CD4-positive, alpha-beta T cell (primary cell): ENCODE results near the gene RDH12. TPM values are rescaled to one million over a fixed set of nuclear protein-coding genes. Genes with fewer than 3 reads are reported as not detected.
"Not testable (repeated sequence)": the region's sequence is repeated elsewhere in the genome, so short reads cannot be mapped to it uniquely, and the experiment has no call there.

ENCODE experiments used
- ATAC-seq: fragments of 200-7000 bp; cut with Tn5 transposase; one replicate; pipeline ENCODE4 v1.10.0; 2022; ENCODE audit warnings: mild to moderate bottlenecking; ENCODE audit not compliant: poor library complexity
- CTCF ChIA-PET: fragments of 350-600 bp; sonication (Branson Sonifier 250); formaldehyde crosslinking; loops from one replicate; lab custom pipeline; 2021; ENCODE audit warnings: antibody characterized with exemption, inconsistent platforms; lab: Charles Lee
- POLR2A ChIA-PET: fragments of 350-600 bp; sonication (Branson Sonifier 250); formaldehyde crosslinking; loops from one replicate; lab custom pipeline; 2021; ENCODE audit warnings: antibody characterized with exemption, inconsistent platforms; lab: Charles Lee
- DNase-seq, 14 experiments: peaks; one replicate each; pipeline ENCODE4 v3.0.0-alpha.2; 2013 to 2020; ENCODE audit warnings: mixed read lengths in 2 of 14
- H3K27ac ChIP-seq, 2 donors: one replicate each; pipeline versions ENCODE4 v1.5.1 to v1.7.0; 2013; ENCODE audit warnings: low read length in 2 of 2, low read depth in 1 of 2, mild to moderate bottlenecking in 1 of 2
- H3K27me3 ChIP-seq, 2 experiments: 1 replicate in 1 of 2; 2 replicates in 1 of 2; pipeline versions ENCODE4 v1.6.1 to v1.7.0; 2013; ENCODE audit warnings: low read length in 2 of 2, control low read depth in 1 of 2, mild to moderate bottlenecking in 1 of 2, moderate library complexity in 1 of 2; ENCODE audit not compliant: insufficient read depth in 2 of 2, control insufficient read depth in 1 of 2
- H3K36me3 ChIP-seq: one replicate; pipeline ENCODE4 v1.6.1; 2013; ENCODE audit warnings: low read length, control low read depth; ENCODE audit not compliant: insufficient read depth
- H3K4me1 ChIP-seq: one replicate; pipeline ENCODE4 v1.6.1; 2013; ENCODE audit warnings: low read length, control low read depth; ENCODE audit not compliant: insufficient read depth
- H3K4me3 ChIP-seq: one replicate; pipeline ENCODE4 v1.5.1; 2013; ENCODE audit warnings: mild to moderate bottlenecking, low read length, moderate library complexity
- H3K9me3 ChIP-seq, 2 experiments: 1 replicate in 1 of 2; 2 replicates in 1 of 2; pipeline versions ENCODE4 v1.6.1 to v1.7.0; 2013; ENCODE audit warnings: low read length in 2 of 2, mild to moderate bottlenecking in 2 of 2, control low read depth in 1 of 2, moderate library complexity in 1 of 2; ENCODE audit not compliant: control insufficient read depth in 1 of 2, insufficient read depth in 1 of 2
- H3K27ac Mint-ChIP-seq: one replicate; pipeline ENCODE4 v1.8.0; 2020; ENCODE audit warnings: mixed read lengths
- H3K27me3 Mint-ChIP-seq: one replicate; pipeline ENCODE4 v1.8.0; 2021; ENCODE audit warnings: mixed read lengths
- H3K36me3 Mint-ChIP-seq: one replicate; pipeline ENCODE4 v1.8.0; 2021; ENCODE audit warnings: low read depth, mixed read lengths
- H3K4me1 Mint-ChIP-seq: one replicate; pipeline ENCODE4 v1.8.0; 2021; ENCODE audit warnings: low read depth, mixed read lengths
- H3K4me3 Mint-ChIP-seq: one replicate; pipeline ENCODE4 v1.8.0; 2020; ENCODE audit warnings: mild to moderate bottlenecking, mixed read lengths
- H3K9me3 Mint-ChIP-seq: one replicate; pipeline ENCODE4 v1.8.0; 2020; ENCODE audit warnings: mixed read lengths
- intact Hi-C, 2 experiments: fragments of 100-400 bp; cut with DNase I in 1 of 2; cut with micrococcal nuclease in 1 of 2; formaldehyde crosslinking; loops; one replicate each; pipeline versions ENCODE4 v1.15.1 to v1.9.0; 2023 to 2025; cut with DNase I, micrococcal nuclease
- total RNA-seq, 174 experiments: library from RNA in 2 of 174; stranded (reverse) in 2 of 174; gene quantifications; one replicate each; pipeline ENCODE4 v1.2.3 and lab custom pipeline; 2021 to 2026
- TF ChIP-seq, protein P1 (sequence below): fragments of 200-600 bp; IDR thresholded peaks from one replicate; pipeline ENCODE4 v1.8.0; 2022; ENCODE audit warnings: antibody characterized with exemption, mild to moderate bottlenecking

The RDH12 gene
- total RNA-seq, 2 experiments from 2014 or later, result not detected

DNA sequence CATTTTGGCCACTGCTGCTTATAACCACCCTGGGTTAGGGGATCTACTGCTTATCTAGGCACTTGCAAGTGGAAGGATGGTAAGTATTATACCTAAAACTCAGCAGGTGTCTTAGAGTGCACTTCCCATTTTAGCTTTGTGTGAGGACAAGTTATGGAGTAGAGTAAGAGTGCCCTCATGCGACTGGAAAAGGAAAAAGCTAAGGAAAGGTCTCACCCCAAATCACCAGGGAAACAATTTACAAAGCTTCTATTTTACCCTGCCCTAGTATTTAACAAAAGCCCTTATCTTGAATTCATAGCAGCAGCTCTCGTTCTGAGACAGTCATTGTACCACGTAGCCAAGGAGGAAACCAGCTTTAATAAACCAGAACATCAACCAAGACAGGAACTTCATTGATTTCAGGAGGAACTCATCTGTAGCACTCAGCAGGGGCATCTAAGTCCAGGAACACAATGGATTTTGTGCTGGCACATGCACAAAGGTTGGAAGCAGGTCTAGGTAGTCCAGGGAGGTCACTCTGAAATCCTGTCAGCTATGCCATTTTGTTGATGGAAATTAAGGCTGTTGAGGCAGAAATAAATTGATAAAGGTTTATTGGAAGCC is 2.9 kb downstream of the RDH12 start:
- no peaks in the 10 kb centered on the region for H3K27me3 ChIP-seq
- Mint-ChIP-seq H3K27ac (no peak overlapping the region), H3K27me3 (peaks cover 3% of the 10 kb centered on the region), H3K4me1 (no peaks in the 10 kb centered on the region), H3K36me3 (no peaks in the 10 kb centered on the region), H3K9me3 (peaks cover under 1% of the 10 kb centered on the region), H3K4me3 (no peak overlapping the region)
- no peak overlapping the region for H3K4me3 ChIP-seq
- no peaks in the 10 kb centered on the region for H3K36me3 ChIP-seq
- POLR2A ChIA-PET, result interaction anchor here (0.6 to 1.5 kb wide), 9 partner anchors 9 to 345 kb away, joined by 3 to 14 read pairs (median 4); partner anchors contain the start of genes ARG2, ATP6V1D, PIGH and RDH11
- CTCF ChIA-PET, result interaction anchor here (0.6 to 4.0 kb wide), 19 partner anchors 9 to 278 kb away, joined by 3 to 21 read pairs (median 4); partner anchors contain the start of genes PIGH, RDH11 and VTI1B
- no peak overlapping the region for H3K27ac ChIP-seq
- intact Hi-C loops, result loop anchor here (1.0 to 10.0 kb wide), 8 partner anchors 37 to 540 kb away; no protein-coding TSS in a partner anchor
- peaks cover 0 to 3% of the 10 kb centered on the region in 2 experiments for H3K9me3 ChIP-seq
- peak; percentile 86 for ATAC-seq
- DNase-seq, result peak in 7 of 14 experiments; percentile 9 to 82 (median 45)
- H3K4me1 ChIP-seq, result no peaks in the 10 kb centered on the region
- TF ChIP-seq, protein P1, sequence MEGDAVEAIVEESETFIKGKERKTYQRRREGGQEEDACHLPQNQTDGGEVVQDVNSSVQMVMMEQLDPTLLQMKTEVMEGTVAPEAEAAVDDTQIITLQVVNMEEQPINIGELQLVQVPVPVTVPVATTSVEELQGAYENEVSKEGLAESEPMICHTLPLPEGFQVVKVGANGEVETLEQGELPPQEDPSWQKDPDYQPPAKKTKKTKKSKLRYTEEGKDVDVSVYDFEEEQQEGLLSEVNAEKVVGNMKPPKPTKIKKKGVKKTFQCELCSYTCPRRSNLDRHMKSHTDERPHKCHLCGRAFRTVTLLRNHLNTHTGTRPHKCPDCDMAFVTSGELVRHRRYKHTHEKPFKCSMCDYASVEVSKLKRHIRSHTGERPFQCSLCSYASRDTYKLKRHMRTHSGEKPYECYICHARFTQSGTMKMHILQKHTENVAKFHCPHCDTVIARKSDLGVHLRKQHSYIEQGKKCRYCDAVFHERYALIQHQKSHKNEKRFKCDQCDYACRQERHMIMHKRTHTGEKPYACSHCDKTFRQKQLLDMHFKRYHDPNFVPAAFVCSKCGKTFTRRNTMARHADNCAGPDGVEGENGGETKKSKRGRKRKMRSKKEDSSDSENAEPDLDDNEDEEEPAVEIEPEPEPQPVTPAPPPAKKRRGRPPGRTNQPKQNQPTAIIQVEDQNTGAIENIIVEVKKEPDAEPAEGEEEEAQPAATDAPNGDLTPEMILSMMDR, result peak; percentile 75

GRCh38 chr14:67705211-67705610 is 3.5 kb downstream of the RDH12 start:
- DNase-seq (no peak), ATAC-seq (no peak)
- POLR2A ChIA-PET, result interaction anchor here (0.7 to 1.5 kb wide), 4 partner anchors 10 to 346 kb away, joined by 3 to 14 read pairs (median 4); partner anchors contain the start of genes ATP6V1D, RDH11 and VTI1B
- intact Hi-C loops, result loop anchor here (2.0 to 10.0 kb wide), 3 partner anchors 178 to 540 kb away; no protein-coding TSS in a partner anchor
- Mint-ChIP-seq H3K4me1 (no peaks in the 10 kb centered on the region), H3K27me3 (peaks cover 3% of the 10 kb centered on the region), H3K36me3 (no peaks in the 10 kb centered on the region), H3K27ac (no peak overlapping the region), H3K9me3 (peaks cover 5% of the 10 kb centered on the region), H3K4me3 (no peak overlapping the region)
- no peak overlapping the region for H3K27ac ChIP-seq
- no peaks in the 10 kb centered on the region for H3K36me3 ChIP-seq
- H3K27me3 ChIP-seq, result no peaks in the 10 kb centered on the region
- CTCF ChIA-PET, result interaction anchor here (0.6 to 4.0 kb wide), 13 partner anchors 8 to 279 kb away, joined by 3 to 21 read pairs (median 6); partner anchors contain the start of genes PIGH and RDH11
- TF ChIP-seq, protein P1, result no peak
- H3K4me3 ChIP-seq, result no peak overlapping the region
- peaks cover 0 to 3% of the 10 kb centered on the region in 2 experiments for H3K9me3 ChIP-seq
- no peaks in the 10 kb centered on the region for H3K4me1 ChIP-seq

- H3K4me1 Mint-ChIP-seq, H3K27ac ChIP-seq, POLR2A ChIA-PET, H3K36me3 Mint-ChIP-seq, H3K4me1 ChIP-seq, DNase-seq, H3K36me3 ChIP-seq, H3K27me3 ChIP-seq, CTCF ChIA-PET, H3K9me3 Mint-ChIP-seq, ATAC-seq, H3K9me3 ChIP-seq, H3K27ac Mint-ChIP-seq, H3K27me3 Mint-ChIP-seq, H3K4me3 Mint-ChIP-seq, H3K4me3 ChIP-seq: not testable (repeated sequence)
- intact Hi-C loops, result loop anchor here in 1 of 2 experiments (10.0 kb wide), 1 partner anchor 545 kb away; no protein-coding TSS in a partner anchor
Observed at GRCh38 chr14:67709346-67709745, 7.7 kb downstream of the RDH12 start.

DNA sequence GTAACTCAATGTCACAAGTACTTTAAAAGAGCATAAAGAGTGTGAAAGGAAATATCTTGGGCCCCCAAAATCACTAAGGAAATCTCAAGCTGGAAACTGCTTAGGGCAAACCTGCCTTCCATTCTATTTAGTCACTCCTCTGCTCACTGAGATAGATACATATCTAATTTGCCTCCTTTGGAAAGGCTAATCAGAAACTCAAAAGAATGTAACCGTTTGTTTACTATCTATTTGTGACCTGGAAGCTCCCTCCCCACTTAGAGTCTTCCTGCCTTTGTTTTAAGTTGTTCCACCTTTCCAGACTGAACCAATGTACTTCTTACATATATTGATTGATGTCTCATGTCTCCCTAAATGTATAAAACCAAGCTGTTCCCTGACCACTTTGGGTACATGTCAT is 8.1 kb downstream of the RDH12 start:
- H3K36me3 ChIP-seq, H3K27ac ChIP-seq, H3K9me3 Mint-ChIP-seq, H3K27me3 ChIP-seq, H3K4me1 ChIP-seq, H3K4me3 ChIP-seq, DNase-seq, H3K27ac Mint-ChIP-seq, H3K4me1 Mint-ChIP-seq, H3K4me3 Mint-ChIP-seq, H3K9me3 ChIP-seq, H3K27me3 Mint-ChIP-seq, H3K36me3 Mint-ChIP-seq, ATAC-seq, CTCF ChIA-PET, POLR2A ChIA-PET: not testable (repeated sequence)
- intact Hi-C loops, result loop anchor here in 1 of 2 experiments (10.0 kb wide), 1 partner anchor 545 kb away; no protein-coding TSS in a partner anchor
